ENCODE measurements around the gene PITX2. TPM values are rescaled to one million over a fixed set of nuclear protein-coding genes. Genes with fewer than 3 reads are reported as not detected.

The PITX2 gene
- total RNA-seq, 1 experiment from 2014 or later, result 24.9 TPM

- no peaks in the 10 kb centered on the region for H3K4me1 Mint-ChIP-seq
- no peak for DNase-seq (ENCODE audit: low spot score)
- no peak for TF ChIP-seq ESRRA (CRISPR knock-in tag; IDR thresholded peaks at IDR 0.05; ENCODE audit: borderline replicate concordance)
- no peak overlapping the region for H3K4me3 Mint-ChIP-seq
- no peak overlapping the region for H3K27ac Mint-ChIP-seq
- no peak for ATAC-seq
- H3K36me3 Mint-ChIP-seq, result peaks cover 13% of the 10 kb centered on the region
- POLR2A ChIA-PET, result no interaction called here
- H3K27me3 Mint-ChIP-seq (ENCODE audit: low read depth), result peaks cover 4% of the 10 kb centered on the region; the same call in 1 of the 2 replicates
- CTCF ChIA-PET, result no interaction called here
- H3K9me3 Mint-ChIP-seq, result peaks cover 28% of the 10 kb centered on the region
These were observed 30.7 kb upstream of the PITX2 start for GRCh38 chr4:110653321-110654253.

GRCh38 chr4:110644008-110644407 is 21.1 kb upstream of the PITX2 start:
- no peaks in the 10 kb centered on the region for H3K36me3 Mint-ChIP-seq
- TF ChIP-seq TEAD4 (CRISPR knock-in tag; IDR thresholded peaks at IDR 0.05) (no peak), SMAD3 (CRISPR knock-in tag; IDR thresholded peaks at IDR 0.05; ENCODE audit: borderline replicate concordance) (no peak), ZNF263 (CRISPR knock-in tag; IDR thresholded peaks at IDR 0.05; ENCODE audit: low read depth) (no peak), ATF3 (CRISPR knock-in tag; conservative IDR thresholded peaks at IDR 0.05) (no peak), ZNF121 (CRISPR knock-in tag; IDR thresholded peaks at IDR 0.05) (no peak), USF1 (CRISPR knock-in tag; IDR thresholded peaks at IDR 0.05) (no peak)
- H3K9me3 Mint-ChIP-seq, result no peaks in the 10 kb centered on the region
- H3K4me3 Mint-ChIP-seq, result no peak overlapping the region
- peaks cover 50% of the 10 kb centered on the region for H3K27me3 Mint-ChIP-seq (ENCODE audit: low read depth)
- ATAC-seq (no peak), DNase-seq (ENCODE audit: low spot score) (no peak)
- ChIA-PET POLR2A (no interaction called here), CTCF (interaction anchor here (1.0 kb wide), 1 partner anchor 327 kb away, joined by 4 read pairs; no protein-coding TSS in a partner anchor)
- H3K4me1 Mint-ChIP-seq, result peaks cover 51% of the 10 kb centered on the region
- H3K27ac Mint-ChIP-seq, result no peak overlapping the region

- CTCF ChIA-PET, result interaction anchor here (1.0 kb wide), 1 partner anchor 328 kb away, joined by 4 read pairs; no protein-coding TSS in a partner anchor
- H3K4me1 Mint-ChIP-seq, result peaks cover 60% of the 10 kb centered on the region
- POLR2A ChIA-PET, result no interaction called here
These were observed 20.2 kb upstream of the PITX2 start for GRCh38 chr4:110643096-110643495.

More at GRCh38 chr4:110643096-110643495, 20.2 kb upstream of the PITX2 start:
- peak; percentile 13 for ATAC-seq
- H3K4me3 Mint-ChIP-seq, result peak overlapping the region; percentile 8; the same call in 1 of the 2 replicates
- no peak overlapping the region for H3K27ac Mint-ChIP-seq
- TF ChIP-seq ZNF416 (CRISPR knock-in tag; IDR thresholded peaks at IDR 0.05) (no peak), FOXP1 (CRISPR knock-in tag; IDR thresholded peaks at IDR 0.05; ENCODE audit: borderline replicate concordance) (no peak), SMAD3 (CRISPR knock-in tag; IDR thresholded peaks at IDR 0.05; ENCODE audit: borderline replicate concordance) (no peak), RELA (CRISPR knock-in tag; IDR thresholded peaks at IDR 0.05; ENCODE audit: borderline replicate concordance) (no peak), GRHL2 (CRISPR knock-in tag; IDR thresholded peaks at IDR 0.05; ENCODE audit: insufficient replicate concordance, severe bottlenecking) (no peak), STAT6 (CRISPR knock-in tag; conservative IDR thresholded peaks at IDR 0.05; ENCODE audit: low read depth) (no peak), IRF1 (CRISPR knock-in tag; IDR thresholded peaks at IDR 0.05) (no peak), ZBTB43 (CRISPR knock-in tag; IDR thresholded peaks at IDR 0.05) (no peak), E2F4 (CRISPR knock-in tag; IDR thresholded peaks at IDR 0.05; ENCODE audit: borderline replicate concordance, low read depth) (no peak), NR3C1 (CRISPR knock-in tag; conservative IDR thresholded peaks at IDR 0.05; ENCODE audit: low read depth) (no peak), SOX15 (CRISPR knock-in tag; IDR thresholded peaks at IDR 0.05) (no peak), JAZF1 (CRISPR knock-in tag; IDR thresholded peaks at IDR 0.05) (no peak), ATF3 (CRISPR knock-in tag; conservative IDR thresholded peaks at IDR 0.05) (no peak)
- no peaks in the 10 kb centered on the region for H3K36me3 Mint-ChIP-seq
- no peak for DNase-seq (ENCODE audit: low spot score)
- peaks cover 59% of the 10 kb centered on the region for H3K27me3 Mint-ChIP-seq (ENCODE audit: low read depth)
- H3K9me3 Mint-ChIP-seq, result no peaks in the 10 kb centered on the region
